ENCODE data around the gene BPIFB4.
"Not testable (repeated sequence)": the region's sequence is repeated elsewhere in the genome, so short reads cannot be mapped to it uniquely, and the experiment has no call there.

Gene BPIFB4

GRCh38 chr20:33091147-33091546, 11.7 kb downstream of the BPIFB4 start:
- no peak for DNase-seq

DNA sequence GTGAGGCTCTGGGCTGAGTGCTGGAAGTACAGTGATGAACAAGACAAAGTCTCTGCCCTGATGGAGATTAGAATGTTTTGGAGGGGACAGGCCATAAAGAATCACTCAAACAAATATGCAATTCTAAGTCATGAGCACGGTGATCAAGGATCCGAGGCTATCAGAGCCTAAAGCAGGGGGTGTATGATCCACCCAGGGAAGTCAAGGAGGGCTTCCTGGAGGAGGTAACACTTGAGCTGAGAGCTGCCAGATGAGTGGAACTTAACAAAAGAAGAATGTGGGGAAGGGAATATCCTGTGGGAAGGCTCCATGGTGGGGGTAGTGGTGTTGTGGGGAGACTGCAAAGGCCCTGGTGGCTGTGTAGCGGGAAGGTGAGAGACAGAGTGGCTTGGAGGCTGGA, 12.2 kb downstream of the BPIFB4 start:
- DNase-seq = no peak

- DNase-seq = no peak
These were observed 12.9 kb downstream of the BPIFB4 start for GRCh38 chr20:33092361-33092760.

DNA sequence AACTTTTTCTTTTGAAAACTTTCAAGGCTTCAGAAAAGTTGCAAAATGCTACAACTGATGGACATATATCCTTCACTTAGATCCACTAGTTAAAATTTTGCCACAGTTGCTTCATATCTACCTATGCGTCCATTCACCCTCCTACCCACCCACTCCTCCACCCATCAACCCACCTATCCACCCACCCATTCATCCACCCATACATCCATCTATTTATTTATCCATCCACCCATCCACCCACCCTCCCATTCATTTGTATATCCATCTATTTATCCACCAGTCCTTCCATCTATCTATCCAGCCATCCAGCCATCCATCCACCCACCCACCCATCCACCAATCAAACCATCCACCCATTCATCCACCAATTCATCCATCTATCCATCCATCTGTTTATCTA, 13.6 kb downstream of the BPIFB4 start:
- DNase-seq = no peak

GRCh38 chr20:33093582-33093981, 14.1 kb downstream of the BPIFB4 start:
- DNase-seq = no peak

DNA sequence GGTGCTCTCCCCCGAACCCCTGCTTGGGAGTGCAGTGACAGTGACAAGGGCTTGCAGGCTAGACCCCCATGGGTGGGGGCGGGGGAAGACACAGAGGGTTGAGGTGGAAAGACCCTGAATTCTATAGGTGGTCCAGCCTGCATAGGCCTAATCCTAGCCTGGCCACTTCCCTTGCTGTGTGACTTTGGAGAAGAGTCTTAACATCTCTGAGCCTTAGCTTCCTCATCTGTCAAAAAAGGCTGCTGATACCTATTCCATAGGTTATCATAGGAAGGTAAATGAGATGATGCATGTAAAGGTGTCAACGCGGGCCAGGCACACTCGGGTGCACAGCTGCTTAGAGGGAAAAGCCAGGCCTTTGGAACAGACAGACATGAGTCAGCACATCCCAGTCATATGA, 15.8 kb downstream of the BPIFB4 start:
- no peak for DNase-seq

DNA sequence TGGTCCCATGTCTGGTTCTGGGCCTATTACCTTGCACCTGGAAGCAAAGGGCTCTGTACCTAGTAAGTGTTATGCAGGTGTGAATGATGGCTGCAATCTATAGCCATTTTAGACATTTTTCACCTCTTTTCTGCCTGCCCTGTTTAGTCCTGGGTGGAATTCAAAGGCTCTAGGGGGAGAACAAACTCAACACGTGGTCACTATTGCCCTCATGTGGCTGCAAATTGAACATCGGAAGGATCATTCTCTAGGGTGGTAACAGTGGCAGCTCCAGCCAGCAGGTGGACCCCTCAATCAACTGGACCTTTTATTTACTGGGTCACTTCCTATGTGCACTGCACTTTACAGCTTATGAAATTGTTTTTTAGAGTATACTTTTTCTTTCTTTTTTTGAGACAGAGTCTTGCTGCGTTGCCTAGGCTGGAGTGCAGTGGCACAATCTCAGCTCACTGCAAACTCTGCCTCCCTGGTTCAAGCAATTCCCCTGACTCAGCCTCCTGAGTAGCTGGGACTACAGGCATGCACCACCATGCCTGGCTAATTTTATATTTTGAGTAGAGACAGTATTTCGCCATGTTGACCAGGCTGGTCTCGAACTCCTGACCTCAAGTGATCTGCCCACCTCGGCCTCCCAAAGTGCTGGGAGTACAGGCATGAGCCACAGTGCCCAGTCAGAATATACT, 16.6 kb downstream of the BPIFB4 start:
- peak; percentile 27 to 53 for DNase-seq

GRCh38 chr20:33097001-33097400, 17.6 kb downstream of the BPIFB4 start:
- DNase-seq = no peak

- no peak for DNase-seq
These were observed 20.5 kb downstream of the BPIFB4 start for GRCh38 chr20:33099843-33100538.

DNA sequence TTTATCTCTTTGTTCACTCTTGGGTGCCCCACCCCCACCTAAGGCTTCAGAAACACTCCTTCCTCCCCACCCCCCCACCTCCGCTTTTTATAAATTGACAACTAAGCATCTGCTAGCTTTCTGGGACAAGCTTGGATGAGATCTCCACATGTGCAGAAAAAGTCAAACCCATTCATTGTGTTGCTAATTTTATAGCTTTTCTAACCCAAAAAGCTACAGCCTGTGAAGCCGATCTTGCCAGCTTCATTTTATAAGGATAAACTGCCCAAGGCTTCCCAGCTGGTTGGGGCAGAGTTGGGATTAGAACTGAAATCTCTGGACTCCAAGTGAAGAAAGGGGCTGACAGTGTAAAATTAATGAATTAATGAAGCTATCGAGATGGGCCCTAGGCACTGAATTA, 24.1 kb downstream of the BPIFB4 start:
- DNase-seq = no peak

GRCh38 chr20:33104336-33104735, 24.9 kb downstream of the BPIFB4 start:
- DNase-seq = no peak

- DNase-seq = no peak
These were observed 26.0 kb downstream of the BPIFB4 start for GRCh38 chr20:33105316-33105924.

- DNase-seq = not testable (repeated sequence)
These were observed 26.7 kb downstream of the BPIFB4 start for GRCh38 chr20:33106058-33106620.

- DNase-seq = no peak
These were observed 29.2 kb downstream of the BPIFB4 start for GRCh38 chr20:33108661-33109060.

DNA sequence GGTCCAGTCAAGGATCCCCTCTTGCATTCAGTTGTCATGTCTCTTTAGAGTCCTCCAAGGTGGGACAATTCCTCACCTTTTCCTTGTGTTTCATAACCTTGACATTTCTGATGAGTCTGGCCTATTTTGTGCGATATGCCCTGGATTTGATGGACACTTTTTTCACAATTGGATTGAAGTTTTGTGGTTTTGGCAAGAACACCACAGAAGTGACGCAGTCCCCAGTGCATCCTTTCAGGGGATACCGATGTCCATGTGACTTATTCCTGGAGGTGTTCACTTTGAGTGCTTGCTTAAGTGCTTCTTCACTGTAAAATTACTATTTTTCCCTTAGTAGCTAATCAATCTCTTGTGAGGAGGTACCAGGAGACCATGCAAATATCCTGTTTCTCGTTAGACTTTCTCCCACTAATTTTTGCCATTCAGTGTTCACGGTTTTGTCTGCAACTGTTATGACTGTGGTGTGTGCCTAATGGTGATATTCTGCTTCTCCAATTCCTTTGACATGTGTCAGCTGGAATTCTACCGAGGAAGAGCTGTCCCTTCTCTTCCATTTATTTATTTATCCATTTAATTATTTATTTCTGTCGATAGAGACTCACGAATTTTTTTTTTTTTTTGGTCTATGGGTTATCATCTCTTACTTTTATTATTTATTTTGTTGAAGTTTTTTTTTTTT, 30.8 kb downstream of the BPIFB4 start:
- no peak for DNase-seq

- no peak for DNase-seq
These were observed 31.9 kb downstream of the BPIFB4 start for GRCh38 chr20:33111306-33111705.

DNA sequence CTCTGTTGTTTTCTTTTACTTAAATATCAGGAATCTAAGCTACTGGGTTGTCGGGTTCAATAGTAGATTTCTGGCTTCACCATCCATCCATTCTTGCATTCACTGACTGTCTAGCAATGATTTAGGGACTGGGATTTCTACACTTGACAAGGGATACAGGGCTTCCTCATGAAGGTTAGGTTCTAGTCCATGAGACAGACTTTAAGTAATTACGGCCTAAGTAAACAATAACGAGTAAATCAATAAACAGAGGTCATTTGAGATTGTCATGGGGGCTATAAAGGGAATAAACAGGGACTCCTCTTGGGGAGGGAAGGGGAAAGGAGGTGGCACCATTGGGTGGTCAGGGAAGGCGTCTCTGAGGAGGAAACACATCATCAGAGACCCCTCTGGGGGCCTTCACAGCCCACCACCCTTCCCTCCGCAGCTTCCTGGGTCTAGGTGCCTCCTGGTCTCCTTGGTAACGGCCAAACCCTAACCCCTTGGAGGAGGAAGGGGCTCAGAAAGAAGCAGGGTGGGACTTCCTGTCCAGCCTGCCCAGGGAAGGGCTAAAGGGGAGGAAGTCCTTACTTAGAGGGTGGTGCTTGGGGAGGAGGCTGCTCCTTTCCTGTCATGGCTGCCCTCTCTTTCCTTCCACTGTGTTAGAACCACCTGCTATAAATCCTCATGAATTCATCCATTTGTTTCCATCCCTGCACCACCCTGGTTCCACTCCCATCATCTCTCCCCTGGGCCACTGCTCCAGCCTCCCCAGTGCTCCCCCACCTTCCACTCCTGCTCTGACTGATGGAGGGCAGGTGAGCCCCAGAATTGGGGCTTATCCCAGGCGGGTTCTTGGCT, 33.3 kb downstream of the BPIFB4 start:
- no peak for DNase-seq

GRCh38 chr20:33113387-33113908, 34.0 kb downstream of the BPIFB4 start:
- DNase-seq = no peak

DNA sequence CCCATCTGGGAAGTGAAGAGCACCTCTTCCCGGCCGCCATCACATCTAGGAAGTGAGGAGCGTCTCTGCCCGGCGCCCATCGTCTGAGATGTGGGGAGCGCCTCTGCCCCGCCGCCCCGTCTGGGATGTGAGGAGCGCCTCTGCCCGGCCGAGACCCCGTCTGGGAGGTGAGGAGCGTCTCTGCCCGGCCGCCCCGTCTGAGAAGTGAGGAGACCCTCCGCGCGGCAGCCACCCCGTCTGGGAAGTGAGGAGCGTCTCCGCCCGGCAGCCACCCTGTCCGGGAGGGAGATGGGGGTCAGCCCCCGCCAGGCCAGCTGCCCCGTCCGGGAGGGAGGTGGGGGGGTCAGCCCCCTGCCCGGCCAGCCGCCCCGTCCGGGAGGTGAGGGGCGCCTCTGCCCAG, 36.1 kb downstream of the BPIFB4 start:
- not testable (repeated sequence) for DNase-seq

DNA sequence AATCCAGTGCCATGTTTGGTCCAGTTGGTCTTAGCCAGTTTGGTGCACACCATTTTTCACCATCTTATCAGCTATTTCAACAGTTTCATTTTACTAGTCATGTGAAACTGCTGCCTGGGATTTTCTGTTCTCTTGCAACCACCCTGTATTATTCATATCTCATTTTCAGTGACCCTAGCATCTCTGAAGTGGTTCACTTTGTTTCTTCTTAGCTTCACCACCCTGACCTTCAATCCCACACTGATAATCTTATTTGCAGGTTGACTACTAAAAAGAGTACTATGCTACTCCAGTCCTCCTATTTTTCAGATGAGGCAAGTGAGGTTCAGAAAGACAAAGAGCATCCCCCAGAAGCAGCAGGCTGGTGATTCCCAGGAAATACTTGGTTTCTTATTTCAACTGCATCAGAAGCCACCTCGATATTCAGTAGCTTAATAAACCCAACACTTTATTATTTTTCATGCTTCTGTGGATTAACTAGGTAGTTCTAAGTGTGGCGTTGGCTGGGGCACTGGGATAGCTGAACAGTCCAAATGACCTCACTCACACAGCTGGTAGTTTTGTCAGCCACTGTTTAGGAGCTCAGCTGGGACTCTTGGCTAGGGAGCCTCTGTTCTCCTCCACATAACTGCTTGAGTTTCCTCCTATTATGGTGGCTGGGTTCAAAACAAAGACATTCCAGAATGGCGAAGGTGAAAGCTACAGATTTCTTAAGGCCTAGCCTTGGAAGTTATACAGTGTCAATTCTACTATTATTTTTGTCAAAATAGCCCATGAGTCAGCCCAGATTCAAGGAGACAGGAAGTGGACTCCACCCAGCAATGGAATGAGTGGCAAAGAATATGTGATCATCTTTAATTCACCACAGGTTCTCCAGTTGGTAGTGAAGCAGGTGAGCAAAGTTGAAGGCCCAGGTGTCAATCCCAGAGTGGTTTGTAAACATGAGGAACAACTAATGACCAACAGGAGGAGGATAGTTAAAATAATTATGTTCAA, 40.6 kb downstream of the BPIFB4 start:
- DNase-seq = no peak

DNA sequence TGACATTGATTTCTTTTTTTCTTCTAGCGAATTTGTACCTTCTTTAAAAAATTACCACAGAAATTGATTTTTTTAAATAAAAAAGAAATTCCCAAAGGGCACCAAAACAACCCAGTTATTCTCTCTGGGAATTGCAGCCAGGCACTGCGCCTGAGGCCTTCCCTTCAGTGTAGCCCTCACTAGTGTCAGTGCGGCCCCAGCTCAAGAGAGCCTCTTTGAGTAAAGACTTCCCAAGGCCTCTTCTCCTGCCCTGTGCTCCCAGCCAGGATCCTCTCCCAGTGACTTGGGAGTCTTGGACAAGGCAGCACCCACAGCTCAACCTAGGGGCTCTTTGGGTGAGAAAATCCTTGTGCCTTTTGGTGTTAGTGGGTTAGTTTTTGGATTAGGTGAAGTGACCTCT, 41.5 kb downstream of the BPIFB4 start:
- no peak for DNase-seq

All from CD4-positive, alpha-beta T cell treated with Interferon alpha-2 for 1 hour (primary cell).